ENCODE results near the gene TOP3A.

Gene TOP3A

DNA sequence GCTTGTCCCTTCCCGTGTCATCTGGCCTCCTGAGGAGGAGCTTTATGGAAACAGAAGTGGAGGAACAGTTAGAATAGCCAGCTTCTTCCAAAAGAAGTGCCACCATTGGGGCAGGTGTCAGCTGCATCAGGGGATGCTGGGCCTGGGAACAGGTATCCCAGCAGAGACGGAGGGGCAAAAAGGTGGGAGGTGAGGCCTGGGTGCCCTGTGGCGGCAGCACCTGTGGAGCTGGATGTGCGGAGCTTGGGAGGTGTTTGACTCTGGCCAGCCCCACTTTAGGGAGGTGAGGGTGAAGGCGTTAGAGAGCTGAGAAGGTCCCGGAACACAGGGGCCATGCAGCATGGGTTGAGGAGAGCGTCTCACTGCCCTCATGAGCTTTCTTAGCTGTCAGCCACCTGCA is 5.5 kb upstream of the TOP3A start:
- peaks cover 74% of the 10 kb centered on the region for H3K36me3 ChIP-seq (ENCODE audit: control insufficient read depth, low read length)

DNA sequence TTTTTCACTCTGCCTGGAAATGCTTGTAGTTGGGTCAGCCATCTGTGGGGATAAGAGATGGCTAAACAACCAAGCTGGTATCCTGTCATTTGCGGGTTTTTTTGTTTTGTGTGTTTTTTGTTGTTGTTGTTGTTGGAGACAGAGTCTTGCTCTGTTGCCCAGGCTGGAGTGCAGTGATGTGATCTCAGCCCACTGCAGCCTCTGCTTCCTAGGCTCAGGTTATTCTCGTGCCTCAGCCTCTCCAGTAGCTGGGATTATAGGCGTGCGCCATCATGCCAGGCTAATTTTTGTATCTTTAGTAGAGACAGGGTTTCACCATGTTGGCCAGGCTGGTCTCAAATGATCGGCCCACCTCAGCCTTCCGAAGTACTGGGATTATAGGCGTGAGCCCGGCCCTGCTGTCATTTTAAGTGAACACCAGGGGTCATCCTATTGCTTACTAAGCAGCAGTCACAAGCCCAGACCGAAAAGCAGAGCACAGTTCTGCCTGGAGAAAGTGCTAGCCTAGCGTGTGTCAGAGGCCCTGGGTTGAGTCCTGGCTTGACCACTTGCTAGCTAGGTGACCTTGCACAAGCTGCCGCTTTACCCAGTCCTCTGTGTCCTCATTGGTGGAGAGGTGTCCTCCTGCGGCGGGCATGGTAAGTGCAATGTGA is 4.9 kb upstream of the TOP3A start:
- Histone ChIP-seq H3K4me3 (ENCODE audit: low read length) (no peak overlapping the region; the same call in 1 of the 2 replicates), H3F3A (ENCODE audit: control insufficient read depth, insufficient read depth) (no peaks in the 10 kb centered on the region), H4K20me1 (ENCODE audit: control insufficient read depth, insufficient read depth, low read depth, low read length) (0 out of 2 replicates have a peak, but pooled peaks cover 4% of the 10 kb centered on the region), H3K4me2 (ENCODE audit: low read length) (peak overlapping the region; percentile 42; the same call in 1 of the 2 replicates), H3K36me3 (ENCODE audit: control insufficient read depth, low read length) (peaks cover 69% of the 10 kb centered on the region), H3K9me2 (replicated peaks; ENCODE audit: control insufficient read depth, low read length) (no peaks in the 10 kb centered on the region), H3K4me1 (ENCODE audit: control insufficient read depth, low read length) (peaks cover 34% of the 10 kb centered on the region), H3K27me3 (ENCODE audit: control insufficient read depth, low read length) (no peaks in the 10 kb centered on the region), H3K27ac (ENCODE audit: low read depth, low read length) (no peak overlapping the region), H3K79me2 (ENCODE audit: control insufficient read depth, low read length) (peaks cover 69% of the 10 kb centered on the region), H3K9me3 (ENCODE audit: control insufficient read depth, insufficient read depth, low read length) (no peaks in the 10 kb centered on the region)
- TF ChIP-seq EZH2phosphoT487 (IDR thresholded peaks at IDR 0.05; ENCODE audit: borderline replicate concordance, low read length): no peak
- TF ChIP-seq, protein P1, sequence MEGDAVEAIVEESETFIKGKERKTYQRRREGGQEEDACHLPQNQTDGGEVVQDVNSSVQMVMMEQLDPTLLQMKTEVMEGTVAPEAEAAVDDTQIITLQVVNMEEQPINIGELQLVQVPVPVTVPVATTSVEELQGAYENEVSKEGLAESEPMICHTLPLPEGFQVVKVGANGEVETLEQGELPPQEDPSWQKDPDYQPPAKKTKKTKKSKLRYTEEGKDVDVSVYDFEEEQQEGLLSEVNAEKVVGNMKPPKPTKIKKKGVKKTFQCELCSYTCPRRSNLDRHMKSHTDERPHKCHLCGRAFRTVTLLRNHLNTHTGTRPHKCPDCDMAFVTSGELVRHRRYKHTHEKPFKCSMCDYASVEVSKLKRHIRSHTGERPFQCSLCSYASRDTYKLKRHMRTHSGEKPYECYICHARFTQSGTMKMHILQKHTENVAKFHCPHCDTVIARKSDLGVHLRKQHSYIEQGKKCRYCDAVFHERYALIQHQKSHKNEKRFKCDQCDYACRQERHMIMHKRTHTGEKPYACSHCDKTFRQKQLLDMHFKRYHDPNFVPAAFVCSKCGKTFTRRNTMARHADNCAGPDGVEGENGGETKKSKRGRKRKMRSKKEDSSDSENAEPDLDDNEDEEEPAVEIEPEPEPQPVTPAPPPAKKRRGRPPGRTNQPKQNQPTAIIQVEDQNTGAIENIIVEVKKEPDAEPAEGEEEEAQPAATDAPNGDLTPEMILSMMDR (IDR thresholded peaks at IDR 0.05; ENCODE audit: low read depth, low read length, poor library complexity, severe bottlenecking): peak; percentile 43

More for the DNA sequence above, 5.5 kb upstream of the TOP3A start:
- H3K4me2 ChIP-seq (ENCODE audit: low read length): peak overlapping the region; percentile 42; the same call in 1 of the 2 replicates
- H4K20me1 ChIP-seq (ENCODE audit: control insufficient read depth, insufficient read depth, low read depth, low read length): 0 out of 2 replicates have a peak, but pooled peaks cover 4% of the 10 kb centered on the region
- H3K4me1 ChIP-seq (ENCODE audit: control insufficient read depth, low read length): peaks cover 34% of the 10 kb centered on the region
- no peaks in the 10 kb centered on the region for H3K27me3 ChIP-seq (ENCODE audit: control insufficient read depth, low read length)
- H3K27ac ChIP-seq (ENCODE audit: low read depth, low read length): no peak overlapping the region
- no peak overlapping the region; the same call in 1 of the 2 replicates for H3K4me3 ChIP-seq (ENCODE audit: low read length)
- no peaks in the 10 kb centered on the region for H3K9me3 ChIP-seq (ENCODE audit: control insufficient read depth, insufficient read depth, low read length)
- TF ChIP-seq, protein P1 (IDR thresholded peaks at IDR 0.05; ENCODE audit: low read depth, low read length, poor library complexity, severe bottlenecking): no peak
- no peak for TF ChIP-seq EZH2phosphoT487 (IDR thresholded peaks at IDR 0.05; ENCODE audit: borderline replicate concordance, low read length)
- H3K9me2 ChIP-seq (replicated peaks; ENCODE audit: control insufficient read depth, low read length): no peaks in the 10 kb centered on the region
- no peaks in the 10 kb centered on the region for H3F3A ChIP-seq (ENCODE audit: control insufficient read depth, insufficient read depth)
- H3K79me2 ChIP-seq (ENCODE audit: control insufficient read depth, low read length): peaks cover 67% of the 10 kb centered on the region

DNA sequence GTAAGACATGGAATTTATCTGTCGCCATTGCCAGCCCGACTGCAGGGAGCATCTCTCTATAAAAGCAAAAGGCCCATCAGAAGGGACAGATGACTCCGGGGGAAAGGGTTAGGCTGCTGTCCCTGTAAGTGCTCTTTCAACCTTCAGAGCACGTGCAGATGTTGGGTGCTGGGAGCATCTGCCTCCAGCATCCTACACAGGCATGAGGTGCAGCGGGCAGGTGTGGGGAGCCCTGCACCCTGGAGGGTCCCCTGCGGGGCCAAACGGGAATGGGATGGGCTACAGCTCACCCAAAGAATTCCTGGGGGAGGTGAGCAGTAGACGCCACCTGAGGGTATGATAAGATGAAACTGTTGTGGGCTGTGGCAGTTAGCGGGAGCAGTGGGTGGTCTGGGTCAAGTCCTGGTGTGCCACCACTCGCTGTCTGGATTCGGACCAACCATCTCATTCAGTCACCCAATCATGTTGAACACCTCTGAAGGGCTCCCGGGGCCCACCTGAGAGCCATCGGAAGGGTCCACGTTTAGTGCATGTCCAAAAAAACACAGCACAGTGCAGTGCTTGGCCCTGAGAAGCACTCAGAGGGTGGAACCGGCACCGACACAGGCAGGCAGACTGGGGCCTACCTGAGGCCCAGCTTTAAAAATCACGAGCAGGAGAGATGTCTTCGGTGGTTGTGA is 4.1 kb upstream of the TOP3A start:
- Histone ChIP-seq H3K27me3 (ENCODE audit: control insufficient read depth, low read length) (no peaks in the 10 kb centered on the region), H3F3A (ENCODE audit: control insufficient read depth, insufficient read depth) (no peaks in the 10 kb centered on the region), H3K4me2 (ENCODE audit: low read length) (peak overlapping the region; percentile 42; the same call in 1 of the 2 replicates), H3K9me2 (replicated peaks; ENCODE audit: control insufficient read depth, low read length) (no peaks in the 10 kb centered on the region), H4K20me1 (ENCODE audit: control insufficient read depth, insufficient read depth, low read depth, low read length) (0 out of 2 replicates have a peak, but pooled peaks cover 4% of the 10 kb centered on the region), H3K27ac (ENCODE audit: low read depth, low read length) (no peak overlapping the region), H3K36me3 (ENCODE audit: control insufficient read depth, low read length) (peaks cover 67% of the 10 kb centered on the region), H3K4me1 (ENCODE audit: control insufficient read depth, low read length) (peaks cover 34% of the 10 kb centered on the region), H3K9me3 (ENCODE audit: control insufficient read depth, insufficient read depth, low read length) (no peaks in the 10 kb centered on the region), H3K79me2 (ENCODE audit: control insufficient read depth, low read length) (peaks cover 77% of the 10 kb centered on the region), H3K4me3 (ENCODE audit: low read length) (no peak overlapping the region)
- TF ChIP-seq, protein P1 (IDR thresholded peaks at IDR 0.05; ENCODE audit: low read depth, low read length, poor library complexity, severe bottlenecking): no peak
- no peak for TF ChIP-seq EZH2phosphoT487 (IDR thresholded peaks at IDR 0.05; ENCODE audit: borderline replicate concordance, low read length)
